GM12874 (cell line): ENCODE results near the gene TTYH3.

Experiments used
- TF ChIP-seq, protein P1 (sequence below): IDR thresholded peaks from 2 replicates; pipeline ENCODE4 v1.5.1; 2011; ENCODE audit warnings: low read depth, mild to moderate bottlenecking, control low read depth, low read length, moderate library complexity; ENCODE audit not compliant: insufficient read depth

The TTYH3 gene

DNA sequence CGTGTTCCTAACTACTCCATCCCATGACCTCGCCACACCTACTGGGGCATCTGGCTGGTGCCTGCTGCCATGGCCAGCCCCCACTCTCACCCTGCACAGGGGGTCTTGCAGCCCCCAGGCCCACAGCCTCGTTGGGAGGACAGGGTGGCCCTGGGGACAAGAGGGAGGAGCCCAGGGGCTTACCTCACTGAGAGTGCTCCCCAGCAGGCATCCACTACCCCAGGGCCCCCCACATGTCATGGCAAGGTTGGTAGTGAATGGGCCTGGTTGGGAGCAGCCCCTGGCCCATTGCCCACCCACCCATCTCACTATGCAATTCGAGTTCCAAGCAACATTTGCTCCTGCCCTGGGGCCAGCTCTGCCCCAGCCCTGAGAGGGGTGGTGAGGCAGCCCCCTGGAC, 32.2 kb downstream of the TTYH3 start:
- TF ChIP-seq, protein P1, sequence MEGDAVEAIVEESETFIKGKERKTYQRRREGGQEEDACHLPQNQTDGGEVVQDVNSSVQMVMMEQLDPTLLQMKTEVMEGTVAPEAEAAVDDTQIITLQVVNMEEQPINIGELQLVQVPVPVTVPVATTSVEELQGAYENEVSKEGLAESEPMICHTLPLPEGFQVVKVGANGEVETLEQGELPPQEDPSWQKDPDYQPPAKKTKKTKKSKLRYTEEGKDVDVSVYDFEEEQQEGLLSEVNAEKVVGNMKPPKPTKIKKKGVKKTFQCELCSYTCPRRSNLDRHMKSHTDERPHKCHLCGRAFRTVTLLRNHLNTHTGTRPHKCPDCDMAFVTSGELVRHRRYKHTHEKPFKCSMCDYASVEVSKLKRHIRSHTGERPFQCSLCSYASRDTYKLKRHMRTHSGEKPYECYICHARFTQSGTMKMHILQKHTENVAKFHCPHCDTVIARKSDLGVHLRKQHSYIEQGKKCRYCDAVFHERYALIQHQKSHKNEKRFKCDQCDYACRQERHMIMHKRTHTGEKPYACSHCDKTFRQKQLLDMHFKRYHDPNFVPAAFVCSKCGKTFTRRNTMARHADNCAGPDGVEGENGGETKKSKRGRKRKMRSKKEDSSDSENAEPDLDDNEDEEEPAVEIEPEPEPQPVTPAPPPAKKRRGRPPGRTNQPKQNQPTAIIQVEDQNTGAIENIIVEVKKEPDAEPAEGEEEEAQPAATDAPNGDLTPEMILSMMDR: no peak

DNA sequence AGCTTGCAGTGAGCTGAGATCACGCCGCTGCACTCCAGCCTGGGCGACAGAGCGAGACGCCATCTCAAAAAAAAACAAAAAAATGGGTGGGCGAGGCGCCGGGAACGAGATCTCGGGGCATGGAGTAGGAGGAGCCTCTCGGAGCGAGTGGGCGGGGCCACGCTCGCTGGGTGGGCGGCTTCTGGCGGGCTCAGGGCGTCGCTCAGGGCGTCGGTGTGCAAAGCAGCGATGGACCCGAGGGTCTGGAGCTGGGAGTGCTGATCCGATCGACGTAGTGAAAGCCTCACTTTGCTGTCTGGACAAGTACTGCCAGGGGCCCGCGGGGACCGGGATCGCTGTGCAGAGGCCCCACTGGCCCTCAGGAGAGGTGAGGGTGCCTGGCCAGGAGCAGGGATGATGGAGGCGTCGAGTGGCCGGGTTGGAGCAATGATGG, 33.6 kb downstream of the TTYH3 start:
- TF ChIP-seq, protein P1: no peak

DNA sequence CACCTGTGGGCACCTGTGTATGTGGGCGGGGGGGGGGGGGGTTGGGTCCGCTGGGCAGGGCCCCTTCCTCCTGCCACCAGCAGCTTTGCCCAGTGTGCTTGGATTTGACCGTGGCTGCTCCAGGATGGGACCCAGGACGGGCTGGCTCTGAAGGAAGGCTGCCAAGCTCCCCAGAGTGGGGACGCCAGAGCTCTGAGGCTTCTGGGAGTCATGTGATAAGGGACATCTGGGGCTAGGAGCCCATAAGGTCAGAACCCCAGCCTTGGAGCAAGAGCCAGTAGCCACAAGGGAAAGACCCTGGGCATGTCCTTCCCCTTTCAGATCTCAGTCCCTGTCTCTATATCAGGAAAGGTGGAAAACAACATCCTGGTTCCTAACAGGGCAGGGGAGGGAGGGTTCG, 34.4 kb downstream of the TTYH3 start:
- TF ChIP-seq, protein P1: no peak

DNA sequence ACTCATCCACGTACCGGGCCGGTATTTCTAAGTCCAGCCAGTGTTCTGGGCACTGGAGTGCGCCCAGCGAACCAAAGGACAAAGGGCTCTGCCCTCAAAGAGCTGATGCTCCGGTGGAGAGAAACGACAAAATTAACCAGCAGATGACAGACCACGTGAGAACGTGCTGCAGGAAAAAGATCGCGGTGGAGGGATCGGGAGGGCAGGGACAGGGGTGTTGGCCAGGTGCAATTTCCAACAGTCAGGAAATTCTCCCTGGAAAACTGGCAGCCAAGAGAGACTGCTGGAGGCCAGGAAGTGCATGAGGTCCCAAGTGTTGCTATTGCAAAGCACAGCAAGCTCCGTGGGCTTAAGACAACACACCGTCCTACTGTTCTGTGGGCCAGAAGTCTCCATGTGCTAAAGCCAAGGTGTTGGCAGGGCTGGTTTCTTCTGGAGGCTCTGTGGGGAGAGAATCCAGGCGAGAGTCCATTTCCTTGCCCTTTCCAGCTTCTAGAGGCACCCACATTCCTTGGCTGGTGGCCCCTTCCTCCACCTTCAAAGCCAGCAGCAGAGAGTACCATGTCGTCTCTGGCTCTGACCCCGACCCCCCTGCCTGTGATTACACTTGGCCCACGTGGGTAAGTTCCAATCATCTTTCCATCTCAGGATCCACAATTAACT, 34.9 kb downstream of the TTYH3 start:
- TF ChIP-seq, protein P1: no peak

DNA sequence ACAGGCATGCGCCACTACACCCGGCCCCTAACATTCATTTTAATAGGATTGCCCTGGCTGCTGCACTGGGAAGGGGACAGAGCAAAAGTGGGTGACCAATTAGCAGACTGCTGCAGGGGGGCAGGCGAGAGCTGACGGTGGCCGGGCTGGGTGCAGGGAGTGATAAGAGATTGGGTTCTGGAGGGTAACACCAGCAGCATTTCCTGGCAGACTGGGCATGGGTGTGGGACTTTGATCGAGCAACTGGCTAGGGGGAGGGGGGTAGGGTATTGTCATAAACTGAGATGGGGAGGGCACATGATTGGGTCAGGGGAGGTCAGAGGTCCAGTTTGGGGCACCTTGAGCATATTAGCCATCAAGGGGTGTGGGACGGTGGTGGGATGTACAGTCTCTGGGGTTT, 36.1 kb downstream of the TTYH3 start:
- TF ChIP-seq, protein P1: no peak

DNA sequence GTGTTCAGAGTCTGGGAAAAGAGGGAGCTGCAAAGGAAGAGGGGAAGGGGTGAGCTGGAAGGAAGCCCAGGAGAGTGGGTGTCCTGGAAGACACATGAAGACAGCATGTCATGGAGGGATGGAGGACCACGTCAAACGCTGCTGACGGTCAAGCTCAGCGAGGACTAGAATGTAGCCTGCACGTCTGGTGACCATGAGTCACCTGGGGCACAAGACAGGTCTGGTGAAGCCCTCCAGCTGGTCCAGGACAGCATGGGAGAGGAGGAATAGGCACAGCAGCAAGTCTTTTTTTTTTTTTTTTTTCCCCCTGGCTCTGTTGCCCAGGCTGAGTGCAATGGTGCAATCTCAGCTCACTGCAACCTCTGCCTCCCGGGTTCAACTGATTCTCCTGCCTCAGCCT, 36.6 kb downstream of the TTYH3 start:
- TF ChIP-seq, protein P1: no peak

DNA sequence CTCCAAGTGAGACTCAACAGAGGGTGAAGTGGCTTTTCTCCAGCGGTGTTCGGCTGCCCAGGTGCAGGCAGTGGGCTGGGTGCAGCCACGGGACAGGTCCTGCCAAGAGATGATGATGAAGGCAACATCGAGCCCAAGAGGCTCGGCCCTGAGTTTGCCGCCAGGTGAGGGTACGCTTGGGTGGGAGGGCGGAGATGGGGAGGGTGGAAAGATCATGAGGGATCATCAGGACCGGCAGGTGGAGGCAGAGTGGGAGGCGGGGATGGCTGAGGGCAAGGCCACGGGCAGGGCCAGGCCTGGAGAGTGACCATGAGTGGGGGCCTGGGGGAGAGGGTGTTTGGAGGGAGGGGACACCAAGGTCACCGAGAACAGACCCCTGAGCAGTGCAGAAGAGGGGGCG, 38.4 kb downstream of the TTYH3 start:
- TF ChIP-seq, protein P1: no peak
